ENCODE results near the gene KNDC1.

KNDC1 gene

DNA sequence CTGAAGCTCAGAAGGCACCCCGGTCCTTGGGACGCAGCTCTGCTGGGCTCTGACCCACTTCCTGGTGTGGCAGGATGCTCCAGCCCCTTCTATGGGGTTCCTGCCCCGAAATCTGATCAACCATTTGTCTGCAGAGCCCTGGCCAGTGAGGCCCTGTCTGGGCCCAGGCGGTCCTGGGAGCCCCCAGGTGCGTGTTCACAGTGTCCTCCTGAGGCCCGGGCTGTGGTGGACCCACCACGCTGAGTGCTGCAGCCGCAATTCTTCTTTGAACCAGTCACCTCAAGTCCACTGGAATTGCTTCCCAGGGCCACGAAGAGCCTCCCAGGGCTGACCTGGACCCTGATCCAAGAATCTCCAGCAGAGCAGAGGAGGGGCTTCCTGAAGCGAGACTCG, 19.1 kb downstream of the KNDC1 start:
- DNase-seq (ENCODE audit: low read depth), result no peak
- no peak overlapping the region for H3K4me3 ChIP-seq (ENCODE audit: control insufficient read depth, low read depth, low read length)
- TF ChIP-seq, protein P1, sequence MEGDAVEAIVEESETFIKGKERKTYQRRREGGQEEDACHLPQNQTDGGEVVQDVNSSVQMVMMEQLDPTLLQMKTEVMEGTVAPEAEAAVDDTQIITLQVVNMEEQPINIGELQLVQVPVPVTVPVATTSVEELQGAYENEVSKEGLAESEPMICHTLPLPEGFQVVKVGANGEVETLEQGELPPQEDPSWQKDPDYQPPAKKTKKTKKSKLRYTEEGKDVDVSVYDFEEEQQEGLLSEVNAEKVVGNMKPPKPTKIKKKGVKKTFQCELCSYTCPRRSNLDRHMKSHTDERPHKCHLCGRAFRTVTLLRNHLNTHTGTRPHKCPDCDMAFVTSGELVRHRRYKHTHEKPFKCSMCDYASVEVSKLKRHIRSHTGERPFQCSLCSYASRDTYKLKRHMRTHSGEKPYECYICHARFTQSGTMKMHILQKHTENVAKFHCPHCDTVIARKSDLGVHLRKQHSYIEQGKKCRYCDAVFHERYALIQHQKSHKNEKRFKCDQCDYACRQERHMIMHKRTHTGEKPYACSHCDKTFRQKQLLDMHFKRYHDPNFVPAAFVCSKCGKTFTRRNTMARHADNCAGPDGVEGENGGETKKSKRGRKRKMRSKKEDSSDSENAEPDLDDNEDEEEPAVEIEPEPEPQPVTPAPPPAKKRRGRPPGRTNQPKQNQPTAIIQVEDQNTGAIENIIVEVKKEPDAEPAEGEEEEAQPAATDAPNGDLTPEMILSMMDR (conservative IDR thresholded peaks at IDR 0.05; ENCODE audit: control insufficient read depth, insufficient read depth, low read depth, low read length), result no peak

- no peak overlapping the region for H3K4me3 ChIP-seq (ENCODE audit: control insufficient read depth, low read depth, low read length)
- DNase-seq (ENCODE audit: low read depth), result no peak
- TF ChIP-seq, protein P1 (conservative IDR thresholded peaks at IDR 0.05; ENCODE audit: control insufficient read depth, insufficient read depth, low read depth, low read length), result no peak
Observed at GRCh38 chr10:133179651-133180050, 19.6 kb downstream of the KNDC1 start.

DNA sequence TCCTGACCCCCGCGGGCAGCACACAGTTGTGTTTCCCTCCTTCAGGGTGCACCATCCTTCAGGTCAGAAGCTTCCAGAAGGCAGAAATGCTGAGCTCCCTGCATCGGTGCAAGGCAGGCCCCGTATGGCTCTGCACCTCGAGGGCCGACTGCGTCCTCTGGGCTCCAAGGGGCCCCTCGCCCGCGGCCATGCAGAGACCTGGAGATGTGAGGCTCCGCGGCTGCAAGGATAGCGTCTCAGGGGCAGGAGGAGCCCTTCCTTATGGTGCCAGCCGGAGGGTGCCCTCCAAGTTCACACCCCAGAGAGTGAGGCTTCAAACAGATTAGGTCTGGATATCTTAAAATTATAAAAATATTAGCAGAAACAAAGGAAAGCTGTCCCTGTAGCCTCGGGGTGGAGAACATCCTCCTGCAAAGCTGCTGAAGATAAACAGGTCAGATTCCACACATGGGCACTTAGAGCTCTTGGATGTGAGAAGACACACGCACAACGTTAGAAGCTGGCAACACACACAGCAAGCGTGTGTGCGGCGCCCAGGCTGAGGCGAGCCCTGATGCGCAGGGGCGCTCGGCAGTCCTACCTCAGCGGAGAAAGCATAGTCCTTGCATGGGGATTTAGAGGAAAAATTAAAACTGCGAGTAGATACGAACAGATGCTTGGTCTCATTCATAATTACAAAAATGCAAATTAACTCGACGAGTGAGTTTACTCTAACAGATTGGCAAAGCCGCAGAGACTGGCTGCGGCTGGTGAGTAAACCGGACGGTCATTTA, 20.4 kb downstream of the KNDC1 start:
- no peak for DNase-seq (ENCODE audit: low read depth)

GRCh38 chr10:133180965-133181639, 21.1 kb downstream of the KNDC1 start:
- DNase-seq (ENCODE audit: low read depth), result no peak
- H3K4me3 ChIP-seq (ENCODE audit: control insufficient read depth, low read depth, low read length), result no peak overlapping the region
- TF ChIP-seq, protein P1 (conservative IDR thresholded peaks at IDR 0.05; ENCODE audit: control insufficient read depth, insufficient read depth, low read depth, low read length), result no peak

More for the DNA sequence above, 20.4 kb downstream of the KNDC1 start:
- no peak overlapping the region for H3K4me3 ChIP-seq (ENCODE audit: control insufficient read depth, low read depth, low read length)
- TF ChIP-seq, protein P1 (conservative IDR thresholded peaks at IDR 0.05; ENCODE audit: control insufficient read depth, insufficient read depth, low read depth, low read length), result no peak

GRCh38 chr10:133182190-133182589, 22.2 kb downstream of the KNDC1 start:
- H3K4me3 ChIP-seq (ENCODE audit: control insufficient read depth, low read depth, low read length), result no peak overlapping the region
- no peak for DNase-seq (ENCODE audit: low read depth)
- TF ChIP-seq, protein P1 (conservative IDR thresholded peaks at IDR 0.05; ENCODE audit: control insufficient read depth, insufficient read depth, low read depth, low read length), result no peak

DNA sequence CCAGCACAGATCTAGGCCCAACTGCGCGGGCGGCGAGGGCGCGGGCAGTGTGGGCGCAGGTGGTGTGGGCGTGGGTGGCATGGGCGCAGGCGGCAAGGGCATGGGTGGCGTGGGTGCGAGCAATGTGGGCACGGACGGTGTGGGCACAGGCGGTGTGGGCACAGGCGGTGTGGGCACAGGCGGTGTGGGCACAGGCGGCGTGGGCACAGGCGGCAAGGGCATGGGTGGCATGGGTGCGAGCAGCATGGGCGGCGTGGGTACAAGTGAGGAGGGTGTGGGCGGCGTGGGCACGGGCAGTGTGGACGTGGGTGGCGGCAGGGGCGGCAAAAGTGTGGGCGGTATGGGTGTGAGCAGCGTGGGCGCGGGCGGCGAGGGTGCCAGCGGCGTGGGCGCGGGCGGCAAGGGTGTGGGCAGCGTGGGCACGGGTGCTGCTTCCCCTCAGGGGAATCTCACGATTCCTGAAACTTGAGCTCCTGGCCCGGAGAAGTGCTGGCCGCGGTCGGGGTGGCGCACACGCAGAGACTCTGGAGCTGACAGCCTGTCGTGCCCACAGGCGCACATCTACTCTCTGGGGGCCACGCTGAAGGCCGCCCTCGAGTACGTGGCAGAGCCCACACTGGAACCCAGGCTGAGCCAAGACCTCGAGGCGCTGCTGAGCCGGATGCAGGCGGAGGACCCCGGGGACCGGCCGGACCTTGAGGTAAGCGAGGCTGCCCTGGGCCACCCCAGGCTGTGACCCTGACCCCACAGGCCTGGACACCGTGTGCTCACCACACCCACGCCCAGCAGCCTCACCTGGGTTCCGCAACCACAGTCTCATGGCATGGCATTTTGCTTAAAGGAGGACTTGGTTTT, 23.0 kb downstream of the KNDC1 start:
- H3K4me3 ChIP-seq (ENCODE audit: control insufficient read depth, low read depth, low read length), result no peak overlapping the region
- no peak for DNase-seq (ENCODE audit: low read depth)
- TF ChIP-seq, protein P1 (conservative IDR thresholded peaks at IDR 0.05; ENCODE audit: control insufficient read depth, insufficient read depth, low read depth, low read length), result no peak

Measured in fibroblast of mammary gland (primary cell).